GM18907 (cell line): ENCODE results near the gene IMP3.
"Not testable (repeated sequence)": the region's sequence is repeated elsewhere in the genome, so short reads cannot be mapped to it uniquely, and the experiment has no call there.

Experiments used
- ATAC-seq: cut with Tn5 transposase; IDR thresholded peaks from one replicate; pipeline ENCODE4 v1.9.1; 2021; ENCODE audit warnings: mild to moderate bottlenecking, moderate library complexity; ENCODE audit not compliant: unreplicated experiment

IMP3 gene

GRCh38 chr15:75651810-75652543 lies 12.0 kb upstream of the IMP3 start:
- ATAC-seq, result no peak

GRCh38 chr15:75650908-75651809 lies 11.1 kb upstream of the IMP3 start:
- ATAC-seq, result no peak

- ATAC-seq, result no peak
Measured at GRCh38 chr15:75649848-75650247, 9.8 kb upstream of the IMP3 start.

- no peak for ATAC-seq
Measured at GRCh38 chr15:75649045-75649761, 9.2 kb upstream of the IMP3 start.

GRCh38 chr15:75648156-75649000 lies 8.4 kb upstream of the IMP3 start:
- ATAC-seq, result no peak

- ATAC-seq, result no peak
Measured at GRCh38 chr15:75647370-75648155, 7.5 kb upstream of the IMP3 start, which contains the start of gene SNX33. SNX33 (plus strand) TSS chr15:75647912; CDS start chr15:75649103, 1,191 bp downstream.

GRCh38 chr15:75646944-75647364 lies 6.9 kb upstream of the IMP3 start:
- no peak for ATAC-seq

- ATAC-seq, result no peak
Measured at GRCh38 chr15:75646112-75646943, 6.3 kb upstream of the IMP3 start.

GRCh38 chr15:75644376-75644775 lies 4.4 kb upstream of the IMP3 start:
- no peak for ATAC-seq

- no peak for ATAC-seq
Measured at GRCh38 chr15:75641603-75642002, 1.6 kb upstream of the IMP3 start.

GRCh38 chr15:75641179-75641503 lies 1.1 kb upstream of the IMP3 start:
- ATAC-seq, result no peak

GRCh38 chr15:75640483-75641178 lies 607 bp upstream of the IMP3 start:
- ATAC-seq, result peak; percentile 44

- ATAC-seq, result no peak
Measured at GRCh38 chr15:75639191-75639708, 774 bp downstream of the IMP3 start.

GRCh38 chr15:75637245-75638009 lies 2.6 kb downstream of the IMP3 start:
- no peak for ATAC-seq

GRCh38 chr15:75636026-75636425 lies 4.0 kb downstream of the IMP3 start:
- no peak for ATAC-seq

- not testable (repeated sequence) for ATAC-seq
Measured at GRCh38 chr15:75633922-75634321, 6.1 kb downstream of the IMP3 start.

- ATAC-seq, result no peak
Measured at GRCh38 chr15:75631935-75632334, 8.1 kb downstream of the IMP3 start.
